ELF-1 (cell line): Measurements from ENCODE around the gene DLEC1.
"Not testable (repeated sequence)": the region's sequence is repeated elsewhere in the genome, so short reads cannot be mapped to it uniquely, and the experiment has no call there.

ENCODE experiments used
- DNase-seq: peaks from one replicate; pipeline ENCODE4 v3.0.0-alpha.2; 2016; ENCODE audit warnings: low read depth, low spot score

The DLEC1 gene

DNA sequence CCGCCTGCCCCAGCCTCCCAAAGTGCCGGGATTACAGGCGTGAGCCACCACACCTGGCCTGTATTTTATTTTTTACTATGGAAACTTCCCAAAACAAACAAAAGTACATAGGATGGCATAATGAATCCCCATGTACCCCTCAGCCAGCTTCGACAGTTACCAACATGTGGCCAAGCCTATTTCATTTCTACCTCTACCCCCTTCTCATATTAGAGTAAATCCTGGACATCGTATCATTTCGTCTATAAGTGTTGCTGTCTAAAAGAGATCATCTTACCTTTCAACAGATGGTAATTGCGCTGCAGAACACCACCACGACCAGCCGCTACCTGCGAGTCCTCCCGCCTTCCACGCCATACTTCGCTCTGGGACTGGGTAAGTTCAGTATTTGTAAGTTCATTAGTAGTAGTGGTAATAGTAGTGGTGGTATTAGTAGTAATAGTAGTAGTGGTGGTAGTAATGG is 44.9 kb downstream of the DLEC1 start:
- no peak for DNase-seq

DNA sequence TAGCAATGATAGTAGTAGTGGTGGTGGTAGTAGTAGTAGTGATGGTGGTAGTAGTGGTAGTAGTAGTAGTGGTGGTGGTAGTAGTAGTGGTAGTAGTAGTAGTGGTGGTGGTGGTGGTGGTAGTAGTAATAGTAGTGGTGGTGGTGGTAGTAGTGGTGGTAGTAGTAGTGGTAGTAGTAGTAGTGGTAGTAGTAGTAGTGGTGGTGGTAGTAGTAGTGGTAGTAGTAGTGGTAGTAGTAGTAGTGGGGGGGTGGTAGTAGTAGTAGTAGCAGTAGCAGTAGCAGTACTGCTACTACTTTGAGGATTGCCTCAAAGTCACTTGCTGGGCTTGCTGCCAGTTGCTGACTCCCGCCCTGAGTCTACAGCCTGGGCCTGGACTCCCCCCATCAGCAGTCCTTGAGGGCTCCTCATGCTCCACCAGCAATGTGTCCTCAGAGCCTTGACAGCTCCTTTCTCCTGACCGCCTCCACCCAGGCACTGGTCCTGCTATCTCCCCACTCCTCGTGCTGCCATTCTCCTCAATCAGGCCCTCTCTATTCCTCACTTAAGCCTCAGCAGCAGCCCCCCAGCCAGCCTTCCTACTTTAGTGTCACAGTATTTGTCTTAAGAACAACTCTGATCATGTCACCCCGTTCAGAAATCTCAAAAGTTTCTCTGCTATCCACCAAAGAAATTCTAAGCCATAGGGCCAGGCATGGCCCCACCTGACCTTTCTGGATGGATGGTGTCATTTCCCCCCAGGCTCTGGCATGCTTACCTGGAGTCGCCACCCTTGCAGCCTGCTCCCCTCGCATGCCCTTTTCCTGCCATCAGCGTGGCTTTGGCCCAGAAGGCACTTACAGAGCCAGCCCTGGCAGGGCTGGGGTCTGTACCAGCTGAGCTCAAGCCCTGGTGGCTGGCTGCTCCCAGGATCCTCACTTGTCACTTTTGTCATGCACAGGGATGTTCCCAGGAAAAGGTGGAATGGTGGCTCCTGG is 45.6 kb downstream of the DLEC1 start:
- peak; percentile 61 for DNase-seq

DNA sequence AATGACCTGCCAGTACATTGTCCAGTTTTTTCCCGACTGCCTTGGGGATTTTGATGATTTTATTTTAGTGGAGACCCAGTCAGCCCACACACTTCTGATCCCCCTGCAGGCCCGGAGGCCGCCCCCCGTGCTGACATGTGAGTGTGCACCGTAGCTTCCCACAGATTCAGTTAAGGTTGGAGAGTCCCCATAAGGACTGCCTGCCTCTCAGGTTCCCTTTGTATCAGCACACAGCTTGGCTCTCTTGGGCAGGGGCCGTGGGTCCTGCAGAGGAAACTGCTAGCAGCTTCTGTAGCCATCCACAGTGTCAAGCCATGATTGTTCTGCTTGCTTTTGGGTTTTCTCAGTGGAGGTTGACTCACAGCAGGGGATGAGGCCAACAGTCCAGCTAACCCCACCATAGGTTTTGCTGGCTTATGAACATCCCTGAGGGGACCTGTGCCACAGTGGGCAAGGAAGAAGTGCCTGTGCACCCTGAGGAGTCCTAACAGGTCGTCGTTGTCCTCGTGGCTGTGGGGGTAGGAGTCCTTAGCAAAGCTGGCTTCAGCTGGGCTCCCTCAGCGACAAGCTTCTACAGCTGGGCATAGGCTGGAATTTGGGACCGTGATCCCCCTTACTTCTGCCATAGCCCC is 46.4 kb downstream of the DLEC1 start:
- no peak for DNase-seq

DNA sequence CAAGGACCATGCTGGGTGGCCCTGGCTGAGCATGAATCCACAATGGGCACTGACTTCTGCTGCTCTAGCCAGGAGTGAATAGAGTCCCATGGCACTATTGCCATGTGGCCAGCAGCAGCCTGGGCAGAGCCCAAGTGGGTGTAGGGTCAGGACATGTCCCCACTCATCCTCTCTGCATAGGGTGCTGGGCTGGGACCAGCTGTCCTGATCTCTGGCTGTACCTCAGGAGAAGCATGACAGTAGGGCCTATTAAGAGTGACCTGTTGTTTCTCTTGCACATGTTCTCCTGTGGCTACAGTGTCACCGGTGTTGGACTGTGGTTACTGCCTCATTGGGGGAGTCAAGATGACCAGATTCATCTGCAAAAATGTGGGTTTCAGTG is 46.9 kb downstream of the DLEC1 start:
- DNase-seq: no peak

DNA sequence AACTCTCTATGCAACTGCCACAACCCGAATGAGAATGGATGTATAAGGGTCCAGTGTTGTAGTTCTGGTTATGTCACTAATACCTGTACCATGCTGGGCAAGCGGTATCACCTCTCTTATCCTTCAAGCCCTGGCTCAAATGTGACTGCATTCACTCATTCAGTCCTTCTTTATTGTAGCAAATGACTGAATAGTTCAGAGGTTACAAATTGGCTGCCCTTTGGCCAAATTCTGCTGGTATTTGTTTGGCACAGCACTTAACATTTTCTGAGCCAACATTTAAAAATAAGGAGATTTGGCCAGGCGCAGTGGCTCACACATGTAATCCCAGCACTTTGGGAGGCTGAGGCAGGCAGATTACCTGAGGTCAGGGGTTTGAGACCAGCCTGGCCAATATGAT is 47.5 kb downstream of the DLEC1 start:
- no peak for DNase-seq

DNA sequence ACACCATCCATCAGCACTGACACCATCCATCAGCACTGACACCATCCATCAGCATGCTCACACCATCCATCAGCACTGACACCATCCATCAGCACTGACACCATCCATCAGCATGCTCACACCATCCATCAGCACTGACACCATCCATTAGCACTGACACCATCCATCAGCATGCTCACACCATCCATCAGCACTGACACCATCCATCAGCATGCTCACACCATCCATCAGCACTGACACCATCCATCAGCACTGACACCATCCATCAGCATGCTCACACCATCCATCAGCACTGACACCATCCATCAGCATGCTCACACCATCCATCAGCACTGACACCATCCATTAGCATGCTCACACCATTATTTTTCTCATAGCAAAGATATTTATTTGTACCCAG is 48.3 kb downstream of the DLEC1 start:
- not testable (repeated sequence) for DNase-seq

DNA sequence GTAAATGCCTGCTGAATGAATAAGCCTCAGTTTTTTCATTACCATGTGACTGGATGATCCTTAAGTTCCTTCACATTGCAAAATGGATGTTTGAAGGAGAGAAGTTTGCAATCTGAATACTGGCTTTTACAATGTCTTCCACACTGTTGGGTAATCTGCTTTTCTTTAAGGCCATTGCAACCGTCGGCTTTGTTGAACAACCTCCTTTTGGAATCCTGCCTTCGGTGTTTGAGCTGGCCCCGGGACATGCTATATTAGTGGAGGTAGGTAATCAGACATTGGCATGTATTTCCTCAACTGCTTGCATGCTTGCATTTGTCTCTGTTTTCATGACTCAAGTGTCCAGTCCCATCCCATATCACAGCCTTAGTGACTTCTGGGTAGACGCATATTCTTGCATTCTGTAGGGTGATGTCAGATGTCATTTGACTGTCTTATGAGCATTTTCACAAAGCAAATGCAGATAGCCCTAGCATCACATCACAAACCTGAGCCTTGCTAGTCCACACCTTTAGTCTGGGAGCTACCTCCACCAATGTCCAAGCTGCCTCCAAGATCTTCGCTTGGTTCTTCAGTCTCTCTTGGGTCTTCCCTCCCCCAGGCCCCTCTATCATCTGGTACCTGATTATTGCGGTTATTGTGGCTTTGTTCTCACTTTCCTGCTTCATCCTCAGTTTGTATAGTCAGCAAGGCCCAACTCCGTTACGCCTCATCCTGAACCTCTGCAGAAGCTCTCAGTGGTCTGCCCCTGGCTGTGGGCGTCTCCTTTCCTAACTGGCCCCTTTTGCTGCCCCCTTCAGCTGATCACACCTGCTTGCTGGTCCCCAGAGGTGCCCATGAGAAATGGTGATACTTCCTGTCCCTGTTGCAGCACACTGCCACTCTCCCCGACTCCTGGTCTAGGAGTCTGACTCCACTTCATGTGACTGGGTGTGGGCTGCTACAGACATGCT is 49.4 kb downstream of the DLEC1 start:
- no peak for DNase-seq

DNA sequence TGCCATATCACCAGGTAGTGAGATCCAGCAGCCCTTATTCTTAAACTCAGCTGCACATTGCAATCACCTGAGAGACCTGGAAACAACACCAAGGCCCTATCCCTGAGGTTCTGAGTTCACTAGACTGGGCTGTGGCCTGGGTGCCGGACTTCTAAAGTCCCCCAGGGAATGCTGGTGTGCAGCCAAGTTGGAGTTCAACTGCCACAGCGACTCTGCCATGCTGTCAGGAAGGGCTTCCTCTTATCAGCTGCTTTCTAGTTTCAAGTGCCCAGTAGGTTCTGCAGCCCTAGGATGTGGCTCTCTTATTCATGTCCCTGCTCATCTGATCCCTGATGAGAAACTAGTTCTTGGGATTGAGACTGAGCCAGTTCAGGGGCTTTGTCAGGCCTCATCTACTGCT is 50.2 kb downstream of the DLEC1 start:
- DNase-seq: no peak

DNA sequence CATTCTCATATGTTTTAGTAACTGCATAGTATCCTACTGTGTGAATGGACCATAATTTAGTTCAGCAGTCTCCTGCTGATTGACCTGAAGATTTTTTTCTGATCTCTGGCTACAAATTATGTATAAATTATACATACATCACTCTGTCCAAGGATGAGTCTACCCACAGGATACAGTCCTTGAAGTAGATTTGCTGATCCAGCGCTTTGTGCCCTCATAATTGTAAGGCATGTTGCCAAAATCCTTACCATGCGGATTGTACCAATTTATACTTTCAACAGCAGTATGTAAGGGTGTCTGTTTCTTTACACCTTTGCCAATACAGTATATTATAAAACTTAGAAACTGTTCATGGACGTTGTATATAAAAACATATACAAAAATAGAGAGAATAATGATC is 51.4 kb downstream of the DLEC1 start:
- no peak for DNase-seq

DNA sequence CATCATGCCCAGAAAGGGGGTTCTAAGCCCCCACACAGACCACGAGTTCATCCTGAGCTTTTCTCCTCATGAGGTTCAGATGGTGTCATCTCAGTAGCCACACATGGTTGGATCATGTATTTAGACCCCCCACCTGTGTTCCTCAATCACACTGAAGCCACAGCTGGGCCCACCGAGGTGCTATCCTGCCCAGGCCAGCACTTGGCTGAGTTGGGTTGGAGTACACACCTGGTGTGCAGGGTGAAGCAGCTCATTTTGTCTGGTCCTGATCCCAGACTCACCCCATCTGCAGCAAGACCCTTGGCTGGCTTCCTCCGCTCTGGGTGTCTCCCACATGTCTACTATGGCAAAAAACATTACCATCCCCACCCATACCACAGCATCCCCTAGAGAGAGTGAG is 56.0 kb downstream of the DLEC1 start:
- no peak for DNase-seq

DNA sequence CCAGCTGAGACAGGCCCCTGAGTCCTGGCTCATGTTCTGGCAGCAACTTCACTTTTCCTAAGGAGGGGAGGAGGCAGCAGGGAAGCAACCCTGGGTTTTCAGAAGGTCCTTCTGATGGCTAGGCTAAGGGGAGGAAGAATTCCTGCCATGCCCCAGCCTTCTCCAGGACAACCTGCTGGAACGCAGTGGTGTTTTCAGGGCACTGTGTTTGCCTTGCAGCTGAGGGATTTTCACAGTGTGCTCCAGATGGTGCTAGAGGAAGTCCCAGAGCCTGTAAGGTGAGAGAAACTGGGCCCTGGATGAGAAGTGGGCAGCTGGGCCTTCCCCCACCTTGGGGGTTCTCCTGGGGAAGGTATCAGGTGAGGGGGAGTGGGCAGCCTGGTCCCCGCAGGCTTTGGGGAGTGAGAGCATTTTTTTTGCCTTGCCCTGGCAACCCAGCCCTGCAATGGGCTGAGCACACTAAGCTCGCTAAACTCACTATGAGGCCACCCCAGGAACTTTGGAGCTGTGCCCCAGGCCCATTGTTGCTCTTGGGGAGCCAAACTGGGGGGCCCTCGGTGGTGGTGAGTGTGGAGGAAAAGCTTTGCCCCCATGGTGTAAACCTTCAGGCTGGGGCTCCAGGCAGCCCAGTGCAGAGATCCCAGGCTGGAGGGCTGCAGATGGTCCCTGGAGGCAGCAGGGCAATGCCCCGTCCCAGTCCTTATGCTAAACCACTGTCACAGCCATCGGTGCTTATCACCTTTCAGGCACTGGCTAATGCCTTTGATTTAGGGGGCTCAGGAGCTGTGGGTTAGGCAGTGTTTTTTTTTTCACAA is 56.9 kb downstream of the DLEC1 start:
- DNase-seq: no peak

DNA sequence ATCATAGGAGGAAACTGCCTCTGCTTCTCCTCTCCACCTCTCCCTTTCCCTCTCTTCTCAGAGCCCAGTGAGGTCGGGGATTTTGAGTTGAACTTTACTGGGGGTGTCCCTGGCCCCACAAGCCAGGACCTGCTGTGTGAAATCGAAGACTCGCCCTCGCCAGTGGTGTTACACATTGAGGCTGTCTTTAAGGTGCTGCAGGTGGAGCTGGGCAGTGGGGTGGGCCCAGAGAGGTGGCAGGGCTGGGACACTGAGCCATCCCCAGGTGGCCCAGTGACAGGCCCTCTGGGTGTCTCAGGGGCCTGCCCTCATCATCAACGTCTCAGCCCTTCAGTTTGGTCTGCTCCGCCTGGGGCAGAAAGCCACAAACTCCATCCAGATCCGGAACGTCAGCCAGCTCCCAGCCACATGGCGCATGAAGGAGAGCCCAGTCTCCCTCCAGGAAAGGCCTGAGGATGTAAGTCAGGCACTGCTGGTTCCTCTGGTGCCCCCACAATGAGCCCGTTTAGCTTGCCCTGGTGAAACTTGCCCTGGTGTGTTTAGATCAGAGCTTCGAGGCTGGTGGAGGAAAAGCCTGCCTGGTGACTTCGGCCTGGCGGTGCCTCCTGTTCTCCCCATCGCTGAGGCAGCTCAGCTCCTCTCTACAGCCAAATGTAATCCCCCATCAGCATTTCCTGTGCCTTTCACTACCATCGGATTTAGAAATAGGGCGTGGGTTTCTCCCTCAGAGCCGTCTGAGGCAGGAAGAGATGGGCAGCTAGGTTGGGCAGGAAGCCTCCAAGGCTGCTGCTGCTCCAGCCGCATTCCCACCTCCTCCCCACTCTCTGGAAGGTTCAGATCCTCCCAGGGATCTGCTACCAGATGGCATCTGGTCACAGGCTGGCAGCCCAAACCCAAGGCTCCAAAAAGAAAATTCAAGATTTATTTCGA is 58.7 kb downstream of the DLEC1 start:
- no peak for DNase-seq

DNA sequence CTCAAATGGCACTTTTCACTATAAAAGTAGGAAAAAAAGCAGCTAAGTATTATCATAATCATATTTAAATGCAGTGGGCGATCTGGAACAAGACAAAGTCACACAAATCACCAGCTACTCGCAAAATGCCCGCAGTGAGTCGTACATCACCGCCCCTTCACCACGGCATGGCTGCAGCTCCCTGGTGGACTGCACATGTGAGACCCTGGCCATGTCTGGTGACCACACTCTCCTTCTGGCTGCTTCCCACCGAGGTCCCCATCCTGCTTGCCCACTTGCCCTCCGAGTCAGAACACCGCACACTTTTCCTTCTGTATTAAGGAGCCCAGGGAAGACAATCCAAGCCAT is 59.3 kb downstream of the DLEC1 start:
- DNase-seq: no peak

DNA sequence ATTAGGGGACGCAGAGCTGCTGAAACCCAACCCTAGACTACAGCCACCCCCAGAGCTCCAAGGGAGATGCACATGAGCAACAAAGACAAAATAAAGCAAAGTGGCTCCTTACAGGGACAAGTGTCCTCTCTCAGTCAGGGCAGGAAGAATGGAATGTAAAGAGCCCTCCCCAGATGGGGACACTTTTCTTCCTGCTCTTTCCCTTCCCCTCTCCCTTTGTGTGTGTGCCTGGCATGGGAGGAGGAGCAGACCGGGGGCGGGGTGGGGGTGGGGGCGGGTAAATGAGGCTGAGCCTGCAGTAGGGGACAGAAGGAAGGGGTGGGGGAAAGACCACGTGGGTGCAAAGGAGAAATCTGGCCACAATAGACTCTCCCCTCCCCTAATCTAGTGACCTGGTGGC is 60.5 kb downstream of the DLEC1 start:
- DNase-seq: peak; percentile 44

DNA sequence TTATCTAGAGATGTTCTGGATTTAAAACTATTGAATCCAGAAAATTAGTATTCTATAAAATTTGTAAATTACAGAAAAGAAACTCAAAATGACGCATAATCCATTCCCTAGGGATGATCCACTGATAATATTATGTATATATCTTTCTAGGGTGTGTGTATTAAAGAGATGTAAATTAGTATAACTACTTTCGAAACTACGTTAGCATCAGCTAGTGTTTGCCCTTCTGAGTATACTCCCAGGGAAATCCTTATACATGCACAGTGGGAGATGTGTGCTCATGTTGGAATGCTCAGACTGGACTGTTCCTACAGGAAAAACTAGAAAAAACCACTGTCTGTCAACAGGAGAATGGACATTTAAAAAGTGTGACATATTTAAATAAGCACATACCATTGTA is 61.5 kb downstream of the DLEC1 start:
- DNase-seq: no peak

DNA sequence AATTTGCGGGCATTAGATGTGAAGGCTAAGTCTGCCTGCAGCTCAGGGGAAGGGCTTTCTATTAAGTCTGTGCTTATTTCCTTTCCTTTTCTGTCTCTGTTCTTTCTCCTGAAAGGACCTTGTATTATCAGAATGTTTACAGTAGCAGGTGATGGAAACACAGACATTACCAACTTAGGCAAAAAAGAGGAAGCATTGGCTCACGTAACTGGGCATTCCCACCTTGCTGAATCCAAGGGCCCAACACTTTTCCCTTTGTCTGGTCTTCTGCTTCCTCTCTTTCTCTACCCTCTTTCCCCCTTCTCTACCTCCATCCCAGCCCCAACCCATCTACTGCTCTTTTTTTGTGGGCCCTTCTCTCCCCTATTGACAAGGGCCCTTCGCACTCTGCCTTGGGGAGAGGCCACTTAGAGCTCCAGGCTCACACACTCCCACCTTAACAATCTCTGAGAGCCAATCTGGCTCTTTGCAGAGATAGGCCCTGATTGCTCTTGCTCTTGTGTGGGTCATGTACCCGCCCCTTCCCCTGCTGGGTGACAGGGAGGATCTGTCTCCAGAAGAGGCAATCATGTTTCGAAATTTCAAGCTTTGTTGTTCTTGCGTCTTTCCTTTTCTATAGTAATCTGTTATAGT is 62.9 kb downstream of the DLEC1 start:
- no peak for DNase-seq

DNA sequence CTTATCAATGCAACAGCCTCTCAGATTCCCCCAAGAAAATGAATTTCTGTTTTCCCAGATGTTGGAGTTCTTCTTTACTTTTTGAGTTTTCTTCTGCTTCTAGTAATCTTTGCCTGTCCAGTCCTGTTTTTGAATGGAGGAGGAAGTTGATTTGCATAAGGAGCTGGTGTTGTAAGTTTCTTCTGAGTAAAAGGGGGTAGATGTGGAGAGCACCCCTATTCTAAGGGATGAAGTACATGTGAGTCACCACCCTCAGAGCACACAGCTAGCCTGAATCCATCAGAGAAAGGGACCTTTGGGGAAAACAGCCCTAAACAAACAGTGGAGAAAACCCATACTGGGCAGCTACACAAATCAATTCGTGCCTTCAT is 63.4 kb downstream of the DLEC1 start:
- DNase-seq: no peak

DNA sequence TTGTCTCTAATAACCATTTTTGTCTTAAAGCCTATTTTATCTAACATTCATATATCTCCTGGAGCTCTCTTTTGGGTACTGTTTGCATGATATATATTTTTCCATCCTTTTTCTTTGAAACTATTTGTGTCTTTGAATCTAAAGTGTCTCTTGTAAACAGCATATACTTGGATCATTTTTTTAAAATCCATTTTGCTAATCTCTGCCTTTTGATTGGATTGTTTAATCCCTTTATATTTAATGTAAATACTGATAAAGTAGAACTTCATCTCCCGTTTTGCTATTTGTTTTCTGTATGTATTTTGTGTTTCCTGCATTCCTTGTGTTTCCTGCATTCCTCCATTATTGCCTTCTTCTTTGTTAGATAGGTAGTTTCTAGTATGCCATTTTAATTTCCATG is 66.5 kb downstream of the DLEC1 start:
- DNase-seq: no peak

DNA sequence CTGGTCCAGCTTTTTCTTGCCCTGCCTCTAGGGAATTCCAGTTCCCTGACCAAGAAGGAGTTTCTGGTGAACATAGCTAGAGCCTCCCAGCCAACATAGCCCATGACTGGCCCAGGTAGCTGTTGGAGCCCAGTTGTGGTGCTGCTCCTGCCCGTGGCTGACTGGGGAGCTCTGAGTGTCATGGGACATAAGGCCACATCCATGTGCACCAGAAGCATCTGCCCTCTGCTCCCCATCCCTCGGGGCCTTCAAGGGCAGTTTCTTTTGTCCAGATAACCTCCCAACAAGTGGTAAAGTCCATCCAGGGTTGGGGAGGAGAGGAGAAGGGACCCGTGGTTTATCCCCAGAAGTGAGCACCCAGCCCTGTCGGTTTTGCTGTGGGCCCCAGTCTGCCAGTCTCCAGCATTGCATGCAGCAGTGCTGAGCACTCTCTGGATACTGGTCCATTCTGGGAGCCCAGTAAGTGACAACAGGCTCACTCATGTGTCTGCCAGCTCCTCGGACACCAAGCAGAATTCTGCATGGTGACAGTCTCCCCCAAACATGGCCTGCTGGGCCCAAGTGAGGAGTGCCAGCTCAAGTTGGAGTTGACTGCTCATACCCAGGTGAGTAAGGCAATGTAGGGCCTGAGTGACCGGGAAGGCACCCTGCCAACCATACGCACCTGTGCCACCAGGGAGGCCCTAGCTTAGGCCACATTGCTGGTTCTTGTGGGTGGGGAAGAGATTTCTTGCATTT is 69.1 kb downstream of the DLEC1 start:
- DNase-seq: no peak
